GM21515 (cell line): ENCODE measurements around the gene GMEB2.
"Not testable (repeated sequence)": the region's sequence is repeated elsewhere in the genome, so short reads cannot be mapped to it uniquely, and the experiment has no call there.

Experiments
- ATAC-seq: cut with Tn5 transposase; IDR thresholded peaks from one replicate; pipeline ENCODE4 v1.9.1; 2021; ENCODE audit not compliant: unreplicated experiment

Gene GMEB2

GRCh38 chr20:63573647-63574131 lies 53.2 kb downstream of the GMEB2 start:
- no peak for ATAC-seq

DNA sequence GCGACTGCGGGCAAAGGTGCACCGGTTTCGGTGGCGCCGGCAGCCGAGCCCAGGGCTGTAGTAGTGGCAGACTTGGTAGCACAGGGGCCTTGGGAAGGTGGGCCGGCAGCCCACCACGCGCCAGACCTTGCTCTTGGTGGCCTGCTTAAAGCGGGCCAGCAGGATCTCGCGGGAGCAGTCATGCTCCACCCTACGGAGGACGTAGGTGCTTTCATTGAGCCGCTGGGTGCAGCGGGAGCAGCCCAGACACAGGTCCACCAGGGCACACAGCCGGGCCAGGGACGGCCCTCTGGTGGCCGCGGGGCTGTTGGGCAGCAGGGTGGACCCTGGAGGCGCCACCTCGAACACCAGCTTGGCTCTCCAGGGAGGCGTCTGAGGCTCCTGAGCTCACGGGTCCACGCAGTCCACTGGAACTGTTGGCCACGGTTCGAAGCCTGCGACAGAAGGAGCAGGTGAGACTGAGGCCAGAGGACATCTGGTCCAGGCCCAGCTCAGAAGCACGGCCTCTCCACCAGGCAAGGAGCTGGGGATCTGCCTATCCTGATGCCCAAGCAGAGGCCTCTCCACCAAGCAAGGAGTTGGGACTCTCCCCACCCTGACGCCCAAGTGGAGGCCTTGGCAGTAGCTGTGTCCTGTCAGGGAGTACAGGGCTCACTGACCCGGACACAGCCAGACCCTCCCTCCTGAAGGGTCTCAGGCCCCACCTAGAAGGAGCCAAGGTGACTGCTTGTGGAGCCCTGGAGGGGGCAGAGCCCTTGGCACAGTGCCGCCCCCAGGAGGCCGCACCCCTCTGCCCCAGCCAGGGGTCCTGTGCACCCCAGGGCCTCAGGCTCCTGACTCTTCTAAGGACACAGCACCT lies 53.9 kb downstream of the GMEB2 start:
- no peak for ATAC-seq

DNA sequence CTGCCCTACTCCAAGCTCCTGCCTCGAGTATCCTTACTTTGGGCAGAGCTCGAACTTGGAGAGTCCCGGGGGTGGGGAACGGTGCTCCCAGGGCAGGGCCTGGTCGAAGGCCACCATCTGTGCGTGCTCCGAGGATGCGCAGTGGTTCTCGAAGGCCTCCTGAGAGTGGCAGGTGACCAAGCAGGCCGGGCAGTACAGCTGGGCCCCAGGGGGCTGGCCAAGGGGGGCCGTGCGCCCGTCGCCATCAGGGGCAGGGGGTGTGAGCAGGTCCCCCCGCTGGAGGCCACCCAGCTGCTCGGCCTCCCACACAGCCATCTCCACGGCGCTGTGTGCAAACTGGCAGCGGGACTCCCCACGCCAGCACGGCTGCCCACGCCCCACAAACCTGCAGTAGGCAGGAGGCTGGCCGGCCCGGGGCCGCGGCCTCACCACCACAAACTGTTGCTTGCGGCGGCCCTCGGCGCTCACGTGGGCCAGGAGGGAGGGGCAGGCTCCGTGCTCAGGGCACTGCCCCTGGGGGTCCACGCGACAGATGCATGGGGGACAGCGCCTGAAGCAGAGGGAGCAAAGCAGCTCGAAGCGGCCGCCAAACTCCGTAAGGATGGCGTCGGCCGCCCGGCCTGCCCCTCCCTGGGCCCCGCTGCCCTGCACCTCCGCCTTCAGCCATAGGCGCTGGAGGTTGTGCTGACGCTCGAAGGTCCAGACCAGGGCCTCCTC lies 54.7 kb downstream of the GMEB2 start:
- no peak for ATAC-seq

DNA sequence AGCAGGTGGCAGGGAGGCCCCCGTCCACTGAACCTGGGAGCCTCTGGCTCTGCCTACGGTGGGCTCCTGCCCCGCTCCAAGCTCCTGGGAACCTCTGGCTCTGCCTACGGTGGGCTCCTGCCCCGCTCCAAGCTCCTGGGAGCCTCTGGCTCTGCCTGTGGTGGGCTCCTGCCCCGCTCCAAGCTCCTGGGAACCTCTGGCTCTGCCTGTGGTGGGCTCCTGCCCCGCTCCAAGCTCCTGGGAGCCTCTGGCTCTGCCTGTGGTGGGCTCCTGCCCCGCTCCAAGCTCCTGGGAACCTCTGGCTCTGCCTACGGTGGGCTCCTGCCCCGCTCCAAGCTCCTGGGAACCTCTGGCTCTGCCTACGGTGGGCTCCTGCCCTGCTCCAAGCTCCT lies 55.8 kb downstream of the GMEB2 start:
- ATAC-seq: not testable (repeated sequence)

DNA sequence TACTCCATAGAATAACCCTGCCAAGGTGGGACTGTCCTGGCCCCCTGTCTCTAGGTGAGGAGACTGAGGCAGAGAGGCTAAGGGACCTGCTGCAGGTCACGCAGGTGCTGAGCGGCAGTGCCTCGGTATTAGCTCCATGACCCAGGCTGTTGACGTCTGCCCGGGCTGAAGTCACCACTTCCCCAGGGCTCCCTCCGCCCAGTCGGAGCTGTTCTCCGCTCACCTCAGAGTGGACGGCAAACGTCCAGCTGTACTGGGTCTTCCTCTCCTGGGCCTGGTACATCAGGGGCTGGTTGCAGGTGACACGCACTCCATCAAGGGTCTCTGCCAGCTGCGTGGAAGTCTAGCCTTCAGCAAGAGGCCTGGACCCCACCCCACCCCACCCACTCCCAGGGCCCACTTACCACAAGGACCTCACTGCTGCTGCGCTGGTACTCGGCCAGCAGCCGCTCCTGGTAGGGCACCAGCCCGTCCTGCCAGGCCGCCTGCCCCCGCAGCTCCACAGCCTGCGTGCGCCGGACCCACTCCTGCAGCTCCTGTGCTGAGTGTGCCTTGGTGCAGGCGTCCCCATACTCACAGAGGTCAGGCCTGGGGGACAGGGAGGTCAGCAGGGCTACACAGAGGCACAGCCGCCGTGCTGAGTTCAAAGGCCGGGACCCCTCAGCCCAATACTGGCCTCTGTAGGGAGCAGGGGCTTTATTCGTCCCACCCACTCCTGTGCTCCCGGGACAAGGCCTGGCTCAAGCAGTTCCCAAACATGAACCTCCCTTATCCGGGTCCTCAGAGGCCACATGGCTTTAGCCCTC lies 56.4 kb downstream of the GMEB2 start:
- no peak for ATAC-seq

DNA sequence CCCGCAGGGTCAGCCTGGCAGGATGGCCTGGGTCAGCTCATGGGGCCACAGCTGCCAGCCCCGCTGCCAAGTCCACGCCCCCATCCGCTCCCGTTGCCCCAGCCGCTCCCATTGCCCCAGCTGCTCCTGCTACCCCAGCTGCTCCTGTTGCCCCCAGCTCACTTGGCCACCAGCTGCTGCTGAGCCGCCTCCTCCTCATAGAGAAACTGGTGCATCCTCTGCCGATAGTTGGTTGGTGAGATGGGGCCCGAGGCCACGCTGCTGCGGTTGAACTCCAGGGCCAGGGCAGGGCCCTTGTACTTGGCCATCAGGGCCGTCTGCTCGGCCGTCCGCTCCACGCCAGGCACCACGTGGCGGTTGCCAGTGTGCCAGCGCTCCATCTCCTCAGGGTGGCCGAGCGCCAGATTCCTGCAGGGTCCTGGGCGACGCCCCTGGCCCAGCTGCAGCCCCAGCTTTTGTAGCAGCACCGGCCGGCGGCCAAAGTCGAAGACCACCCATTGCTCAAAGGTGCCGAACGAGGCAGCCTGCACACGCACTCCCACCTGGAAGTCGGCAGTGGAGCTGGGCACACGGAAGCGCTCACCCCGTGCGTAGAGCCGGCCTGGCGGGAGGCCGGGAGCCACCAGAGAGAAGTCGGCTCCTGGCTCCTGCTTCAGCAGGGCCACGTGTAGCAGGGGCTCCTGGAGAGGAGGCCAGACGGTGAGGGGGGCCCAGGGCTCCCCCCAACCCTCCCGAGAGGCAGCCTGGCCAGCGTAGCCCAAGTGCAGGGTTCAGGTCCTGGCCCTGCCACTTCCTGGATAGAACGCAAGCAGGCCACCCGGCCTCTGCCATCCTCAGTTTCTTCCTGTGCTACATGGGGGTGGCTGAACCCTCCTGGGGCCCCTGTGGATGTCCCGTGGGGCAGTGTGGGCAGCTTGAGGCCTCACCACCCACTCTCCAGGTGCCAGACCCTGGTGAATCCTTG lies 57.6 kb downstream of the GMEB2 start:
- no peak for ATAC-seq

GRCh38 chr20:63568170-63568981 lies 58.5 kb downstream of the GMEB2 start:
- no peak for ATAC-seq

- ATAC-seq: peak; percentile 61
These were observed 59.3 kb downstream of the GMEB2 start for GRCh38 chr20:63567386-63568169.

DNA sequence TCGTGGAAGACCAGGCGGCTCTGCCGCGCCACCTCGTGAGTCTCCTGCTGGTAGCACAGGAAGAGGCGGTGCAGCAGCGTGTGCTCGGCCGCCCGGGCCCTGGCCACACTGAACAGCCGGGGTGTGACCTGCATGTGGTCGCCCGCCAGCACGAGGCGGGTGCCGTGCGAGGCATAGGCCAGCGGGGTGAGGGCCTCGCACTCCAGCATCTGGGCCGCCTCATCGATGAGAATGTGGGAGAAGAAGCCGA lies 59.8 kb downstream of the GMEB2 start:
- no peak for ATAC-seq

- ATAC-seq: no peak
These were observed 60.3 kb downstream of the GMEB2 start for GRCh38 chr20:63566395-63567135.

GRCh38 chr20:63565699-63566335 lies 61.1 kb downstream of the GMEB2 start:
- no peak for ATAC-seq

DNA sequence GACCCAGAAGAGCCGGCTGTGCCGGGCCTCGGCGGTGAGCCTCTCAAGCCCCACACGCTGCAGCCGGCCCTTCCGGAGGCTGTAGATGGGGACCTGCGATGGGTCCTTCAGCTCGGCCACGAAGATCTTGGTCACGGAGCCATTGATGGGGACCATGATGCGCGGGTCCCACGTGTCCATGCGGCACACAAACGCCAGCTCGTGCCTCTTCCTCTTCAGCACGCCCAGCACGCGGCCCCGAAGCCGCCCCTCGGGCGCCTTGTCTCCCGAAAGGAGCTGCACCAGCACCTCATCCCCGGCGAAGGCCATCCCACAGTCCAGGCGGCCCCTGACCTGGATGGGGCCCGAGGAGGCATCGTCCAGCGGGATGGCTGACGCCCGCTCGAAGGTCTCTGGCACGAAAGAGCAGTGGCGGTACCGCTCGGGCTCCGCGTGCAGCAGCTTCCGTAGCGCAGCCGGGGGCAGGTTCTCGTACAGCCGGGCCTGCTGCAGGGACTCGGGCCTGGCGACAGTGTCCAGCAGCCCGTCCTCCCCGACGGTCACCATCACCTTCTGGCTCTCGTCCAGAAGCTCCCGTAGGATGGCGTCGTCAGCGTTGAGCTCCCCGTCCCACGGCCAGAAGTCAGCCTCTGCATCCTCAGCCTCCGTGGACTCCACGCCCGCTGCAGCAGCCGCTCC lies 61.7 kb downstream of the GMEB2 start:
- ATAC-seq: no peak

- ATAC-seq: no peak
These were observed 62.7 kb downstream of the GMEB2 start for GRCh38 chr20:63564036-63564810.

GRCh38 chr20:63563225-63563935 lies 63.5 kb downstream of the GMEB2 start:
- ATAC-seq: no peak

- no peak for ATAC-seq
These were observed 64.3 kb downstream of the GMEB2 start for GRCh38 chr20:63562461-63563224.
